ENCODE data around the gene ARHGAP15. TPM values are rescaled to one million over a fixed set of nuclear protein-coding genes. Genes with fewer than 3 reads are reported as not detected.

ARHGAP15 gene
- total and polyA plus RNA-seq, 2 donors (not counting 1 experiment from before 2014, with no cell fraction given), result 0.07 TPM; not detected in 1

DNA sequence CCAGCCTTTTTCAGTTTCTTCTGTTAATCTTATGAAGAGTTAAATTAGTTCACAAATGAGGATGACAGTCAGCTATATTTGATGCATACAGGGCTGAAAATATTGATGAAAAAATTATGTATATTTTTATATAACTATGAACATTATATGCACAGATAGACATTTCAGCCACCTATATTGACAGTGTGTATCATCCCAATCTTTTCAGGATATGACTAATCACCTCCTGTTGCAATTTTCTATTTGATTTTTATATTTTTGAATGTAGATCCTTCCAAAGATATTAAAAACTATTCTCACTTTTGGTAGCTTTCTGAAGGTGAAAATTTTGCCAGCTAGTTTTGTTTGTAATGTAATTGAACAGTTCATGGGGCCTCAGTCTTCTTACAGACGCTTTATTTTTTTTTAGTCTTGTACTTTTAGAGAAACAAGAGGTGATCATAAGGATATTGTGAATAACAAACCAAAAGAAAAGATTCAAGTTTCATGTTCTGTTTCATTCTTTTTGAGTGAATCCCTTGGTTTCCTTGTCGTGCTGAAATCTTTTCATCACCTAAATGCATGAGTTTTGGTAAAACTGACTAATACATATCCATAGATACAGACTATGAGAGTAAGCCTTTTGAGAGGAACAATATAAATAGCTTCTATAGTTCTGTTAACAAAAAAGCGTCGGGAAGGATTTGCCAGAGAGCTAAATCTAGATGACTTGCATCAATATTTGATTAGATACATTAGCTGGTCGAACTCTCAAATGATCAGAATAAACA lies 123.1 kb downstream of the ARHGAP15 start:
- Histone ChIP-seq H3K4me2 (ENCODE audit: extremely low read depth, insufficient read depth, low read length) (no peak overlapping the region), H3K79me2 (ENCODE audit: control insufficient read depth, insufficient read depth, low read length) (no peaks in the 10 kb centered on the region), H3K4me1 (ENCODE audit: control insufficient read depth, extremely low read depth, insufficient read depth, low read length) (no peaks in the 10 kb centered on the region), H3K9ac (ENCODE audit: insufficient read depth, low read length) (no peak overlapping the region), H4K20me1 (ENCODE audit: control insufficient read depth, extremely low read depth, insufficient read depth, low read length) (no peaks in the 10 kb centered on the region), H3K27me3 (ENCODE audit: control insufficient read depth, insufficient read depth, low read length) (no peaks in the 10 kb centered on the region), H3K4me3 (replicated peaks in 1 of 4; ENCODE audit: control extremely low read depth in 1 of 4, insufficient read depth in 1 of 4, low read depth in 3 of 4, low read length in 4 of 4) (no peak overlapping the region), H3K27ac (ENCODE audit: insufficient read depth, low read length) (no peak overlapping the region), H3K36me3 (ENCODE audit: control insufficient read depth, insufficient read depth, low read length) (no peaks in the 10 kb centered on the region), H2AFZ (ENCODE audit: low read length) (no peak overlapping the region), H3K9me3 (ENCODE audit: control insufficient read depth, insufficient read depth, low read depth, low read length) (no peaks in the 10 kb centered on the region)
- no peak for DNase-seq (ENCODE audit: low read depth in 2 of 2)
- no peak for TF ChIP-seq EZH2 (IDR thresholded peaks at IDR 0.05; ENCODE audit: low read length, missing control alignments)

GRCh38 chr2:143254110-143254509 lies 124.9 kb downstream of the ARHGAP15 start:
- Histone ChIP-seq H3K79me2 (ENCODE audit: control insufficient read depth, insufficient read depth, low read length) (no peaks in the 10 kb centered on the region), H2AFZ (ENCODE audit: low read length) (no peak overlapping the region), H3K36me3 (ENCODE audit: control insufficient read depth, insufficient read depth, low read length) (no peaks in the 10 kb centered on the region), H4K20me1 (ENCODE audit: control insufficient read depth, extremely low read depth, insufficient read depth, low read length) (no peaks in the 10 kb centered on the region), H3K9ac (ENCODE audit: insufficient read depth, low read length) (no peak overlapping the region), H3K4me1 (ENCODE audit: control insufficient read depth, extremely low read depth, insufficient read depth, low read length) (no peaks in the 10 kb centered on the region), H3K4me2 (ENCODE audit: extremely low read depth, insufficient read depth, low read length) (no peak overlapping the region), H3K27me3 (ENCODE audit: control insufficient read depth, insufficient read depth, low read length) (no peaks in the 10 kb centered on the region), H3K9me3 (ENCODE audit: control insufficient read depth, insufficient read depth, low read depth, low read length) (no peaks in the 10 kb centered on the region), H3K27ac (ENCODE audit: insufficient read depth, low read length) (no peak overlapping the region), H3K4me3 (replicated peaks in 1 of 4; ENCODE audit: control extremely low read depth in 1 of 4, insufficient read depth in 1 of 4, low read depth in 3 of 4, low read length in 4 of 4) (no peak overlapping the region)
- DNase-seq (ENCODE audit: low read depth in 2 of 2), result no peak
- TF ChIP-seq EZH2 (IDR thresholded peaks at IDR 0.05; ENCODE audit: low read length, missing control alignments) (no peak), CTCF (conservative IDR thresholded peaks at IDR 0.05 in 1 of 2, IDR thresholded peaks at IDR 0.05 in 1 of 2; ENCODE audit: low read depth in 1 of 2, low read length in 2 of 2) (no peak)

GRCh38 chr2:143255086-143255485 lies 125.9 kb downstream of the ARHGAP15 start:
- no peak for TF ChIP-seq EZH2 (IDR thresholded peaks at IDR 0.05; ENCODE audit: low read length, missing control alignments)
- no peak for TF ChIP-seq CTCF (conservative IDR thresholded peaks at IDR 0.05 in 1 of 2, IDR thresholded peaks at IDR 0.05 in 1 of 2; ENCODE audit: low read depth in 1 of 2, low read length in 2 of 2)
- Histone ChIP-seq H3K9me3 (ENCODE audit: control insufficient read depth, insufficient read depth, low read depth, low read length) (no peaks in the 10 kb centered on the region), H3K79me2 (ENCODE audit: control insufficient read depth, insufficient read depth, low read length) (no peaks in the 10 kb centered on the region), H4K20me1 (ENCODE audit: control insufficient read depth, extremely low read depth, insufficient read depth, low read length) (no peaks in the 10 kb centered on the region), H3K27ac (ENCODE audit: insufficient read depth, low read length) (no peak overlapping the region), H3K27me3 (ENCODE audit: control insufficient read depth, insufficient read depth, low read length) (no peaks in the 10 kb centered on the region), H3K36me3 (ENCODE audit: control insufficient read depth, insufficient read depth, low read length) (no peaks in the 10 kb centered on the region), H3K4me3 (replicated peaks in 1 of 4; ENCODE audit: control extremely low read depth in 1 of 4, insufficient read depth in 1 of 4, low read depth in 3 of 4, low read length in 4 of 4) (no peak overlapping the region), H2AFZ (ENCODE audit: low read length) (no peak overlapping the region), H3K9ac (ENCODE audit: insufficient read depth, low read length) (no peak overlapping the region), H3K4me1 (ENCODE audit: control insufficient read depth, extremely low read depth, insufficient read depth, low read length) (no peaks in the 10 kb centered on the region), H3K4me2 (ENCODE audit: extremely low read depth, insufficient read depth, low read length) (no peak overlapping the region)
- DNase-seq (ENCODE audit: low read depth in 2 of 2), result no peak

Measured in fibroblast of lung (primary cell).